Measurements from ENCODE around the gene CNNM1. TPM values are rescaled to one million over a fixed set of nuclear protein-coding genes. Genes with fewer than 3 reads are reported as not detected.
A peak's percentile ranks its signal among the peaks of the same experiment; 100 is the strongest.

Gene CNNM1
- total and polyA plus RNA-seq, 9 of the 15 experiments (the other 6 are each of a cell fraction or from before 2014, with no cell fraction given) = not detected

DNA sequence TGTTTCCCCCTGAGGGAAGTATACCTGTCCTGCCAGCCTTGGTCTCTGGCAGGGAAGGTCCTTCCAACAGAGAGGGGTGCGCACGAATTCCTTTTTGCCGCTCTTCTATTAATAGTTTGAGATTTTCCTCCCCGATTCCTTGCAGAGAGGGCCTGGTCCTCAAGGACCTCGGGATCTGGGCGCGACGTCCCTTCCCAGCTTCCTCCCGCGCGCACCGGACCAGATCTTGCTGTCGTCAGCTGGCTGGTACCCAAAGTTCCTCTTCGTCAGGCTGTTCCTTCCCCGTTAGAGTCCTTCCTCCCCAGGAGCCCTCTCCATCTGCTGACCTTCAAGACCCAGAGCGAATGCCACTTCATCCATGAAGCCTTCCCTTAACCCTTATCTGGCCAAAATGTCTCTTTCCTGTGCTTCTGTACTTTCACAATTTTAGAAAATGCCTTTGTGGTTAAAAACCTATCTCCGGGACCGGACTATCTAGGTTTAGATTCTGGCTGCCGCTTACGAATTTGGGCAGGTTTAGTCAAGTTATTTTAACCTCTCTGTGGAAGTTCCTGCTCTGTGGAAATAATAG, 102.1 kb downstream of the CNNM1 start (continued):
- TF ChIP-seq DMBX1 (CRISPR knock-in tag; IDR thresholded peaks at IDR 0.05; ENCODE audit: borderline replicate concordance) (no peak), CHD1 (IDR thresholded peaks at IDR 0.05; ENCODE audit: low read length) (no peak), RBM14 (IDR thresholded peaks at IDR 0.05; ENCODE audit: borderline replicate concordance, insufficient read depth, low read depth, low read length) (no peak), YBX1 (IDR thresholded peaks at IDR 0.05) (no peak)
- TF ChIP-seq, protein P1, sequence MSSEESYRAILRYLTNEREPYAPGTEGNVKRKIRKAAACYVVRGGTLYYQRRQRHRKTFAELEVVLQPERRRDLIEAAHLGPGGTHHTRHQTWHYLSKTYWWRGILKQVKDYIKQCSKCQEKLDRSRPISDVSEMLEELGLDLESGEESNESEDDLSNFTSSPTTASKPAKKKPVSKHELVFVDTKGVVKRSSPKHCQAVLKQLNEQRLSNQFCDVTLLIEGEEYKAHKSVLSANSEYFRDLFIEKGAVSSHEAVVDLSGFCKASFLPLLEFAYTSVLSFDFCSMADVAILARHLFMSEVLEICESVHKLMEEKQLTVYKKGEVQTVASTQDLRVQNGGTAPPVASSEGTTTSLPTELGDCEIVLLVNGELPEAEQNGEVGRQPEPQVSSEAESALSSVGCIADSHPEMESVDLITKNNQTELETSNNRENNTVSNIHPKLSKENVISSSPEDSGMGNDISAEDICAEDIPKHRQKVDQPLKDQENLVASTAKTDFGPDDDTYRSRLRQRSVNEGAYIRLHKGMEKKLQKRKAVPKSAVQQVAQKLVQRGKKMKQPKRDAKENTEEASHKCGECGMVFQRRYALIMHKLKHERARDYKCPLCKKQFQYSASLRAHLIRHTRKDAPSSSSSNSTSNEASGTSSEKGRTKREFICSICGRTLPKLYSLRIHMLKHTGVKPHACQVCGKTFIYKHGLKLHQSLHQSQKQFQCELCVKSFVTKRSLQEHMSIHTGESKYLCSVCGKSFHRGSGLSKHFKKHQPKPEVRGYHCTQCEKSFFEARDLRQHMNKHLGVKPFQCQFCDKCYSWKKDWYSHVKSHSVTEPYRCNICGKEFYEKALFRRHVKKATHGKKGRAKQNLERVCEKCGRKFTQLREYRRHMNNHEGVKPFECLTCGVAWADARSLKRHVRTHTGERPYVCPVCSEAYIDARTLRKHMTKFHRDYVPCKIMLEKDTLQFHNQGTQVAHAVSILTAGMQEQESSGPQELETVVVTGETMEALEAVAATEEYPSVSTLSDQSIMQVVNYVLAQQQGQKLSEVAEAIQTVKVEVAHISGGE (CRISPR knock-in tag; IDR thresholded peaks at IDR 0.05) = peak in 1 of 3 experiments; percentile 42; a peak in 2 of 6 replicates
- TF ChIP-seq, protein P2, sequence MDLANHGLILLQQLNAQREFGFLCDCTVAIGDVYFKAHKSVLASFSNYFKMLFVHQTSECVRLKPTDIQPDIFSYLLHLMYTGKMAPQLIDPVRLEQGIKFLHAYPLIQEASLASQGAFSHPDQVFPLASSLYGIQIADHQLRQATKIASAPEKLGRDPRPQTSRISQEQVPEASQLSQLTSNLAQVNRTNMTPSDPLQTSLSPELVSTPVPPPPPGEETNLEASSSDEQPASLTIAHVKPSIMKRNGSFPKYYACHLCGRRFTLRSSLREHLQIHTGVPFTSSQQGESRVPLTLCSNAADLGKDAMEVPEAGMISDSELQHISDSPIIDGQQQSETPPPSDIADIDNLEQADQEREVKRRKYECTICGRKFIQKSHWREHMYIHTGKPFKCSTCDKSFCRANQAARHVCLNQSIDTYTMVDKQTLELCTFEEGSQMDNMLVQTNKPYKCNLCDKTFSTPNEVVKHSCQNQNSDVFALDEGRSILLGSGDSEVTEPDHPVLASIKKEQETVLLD (IDR thresholded peaks at IDR 0.05) = no peak
- TF ChIP-seq, protein P3, sequence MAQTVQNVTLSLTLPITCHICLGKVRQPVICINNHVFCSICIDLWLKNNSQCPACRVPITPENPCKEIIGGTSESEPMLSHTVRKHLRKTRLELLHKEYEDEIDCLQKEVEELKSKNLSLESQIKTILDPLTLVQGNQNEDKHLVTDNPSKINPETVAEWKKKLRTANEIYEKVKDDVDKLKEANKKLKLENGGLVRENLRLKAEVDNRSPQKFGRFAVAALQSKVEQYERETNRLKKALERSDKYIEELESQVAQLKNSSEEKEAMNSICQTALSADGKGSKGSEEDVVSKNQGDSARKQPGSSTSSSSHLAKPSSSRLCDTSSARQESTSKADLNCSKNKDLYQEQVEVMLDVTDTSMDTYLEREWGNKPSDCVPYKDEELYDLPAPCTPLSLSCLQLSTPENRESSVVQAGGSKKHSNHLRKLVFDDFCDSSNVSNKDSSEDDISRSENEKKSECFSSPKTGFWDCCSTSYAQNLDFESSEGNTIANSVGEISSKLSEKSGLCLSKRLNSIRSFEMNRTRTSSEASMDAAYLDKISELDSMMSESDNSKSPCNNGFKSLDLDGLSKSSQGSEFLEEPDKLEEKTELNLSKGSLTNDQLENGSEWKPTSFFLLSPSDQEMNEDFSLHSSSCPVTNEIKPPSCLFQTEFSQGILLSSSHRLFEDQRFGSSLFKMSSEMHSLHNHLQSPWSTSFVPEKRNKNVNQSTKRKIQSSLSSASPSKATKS (CRISPR knock-in tag; IDR thresholded peaks at IDR 0.05) = no peak
